Activated T-cell treated with anti-CD3 and anti-CD28 coated beads, Interleukin-2, amount 50 U/mL, for 72 hours (primary cell): ENCODE measurements around the gene ZNF784. TPM values are rescaled to one million over a fixed set of nuclear protein-coding genes. Genes with fewer than 3 reads are reported as not detected.

Experiments
- ATAC-seq, 2 donors: fragments of 150-1000 bp; cut with Tn5 transposase; replicated peaks in 1 of 2; 2 replicates each; pipeline ENCODE4 v1.10.0; 2021; ENCODE audit warnings: moderate library complexity in 2 of 2, mild to moderate bottlenecking in 1 of 2
- DNase-seq, 2 donors: peaks; one replicate each; pipeline ENCODE4 v3.0.0; 2021 to 2022; ENCODE audit warnings: mixed read lengths in 1 of 2
- H3K27ac Mint-ChIP-seq: one replicate; pipeline ENCODE4 v1.8.0; 2022; ENCODE audit warnings: mild to moderate bottlenecking, moderate library complexity, mixed read lengths
- H3K27me3 Mint-ChIP-seq: one replicate; pipeline ENCODE4 v1.8.0; 2022; ENCODE audit warnings: low read depth, mixed read lengths
- H3K36me3 Mint-ChIP-seq, 2 donors: one replicate each; pipeline ENCODE4 v1.8.0; 2022; ENCODE audit warnings: mixed read lengths in 2 of 2, mild to moderate bottlenecking in 1 of 2; ENCODE audit not compliant: insufficient read depth in 2 of 2
- H3K4me1 Mint-ChIP-seq: one replicate; pipeline ENCODE4 v1.8.0; 2022; ENCODE audit warnings: low read depth, mixed read lengths
- H3K4me3 Mint-ChIP-seq, 2 donors: one replicate each; pipeline ENCODE4 v1.8.0; 2022; ENCODE audit warnings: mild to moderate bottlenecking in 2 of 2, mixed read lengths in 2 of 2, moderate library complexity in 2 of 2
- H3K9me3 Mint-ChIP-seq, 2 donors: one replicate each; pipeline ENCODE4 v1.8.0; 2022; ENCODE audit warnings: mixed read lengths in 2 of 2
- total RNA-seq, 2 donors: library from RNA; stranded (reverse); gene quantifications; one replicate each; pipeline ENCODE4 v1.2.3, GENCODE V29; 2022

ZNF784 gene
- total RNA-seq, 2 donors from 2014 or later = 4.3 to 6.9 TPM

GRCh38 chr19:55605637-55606470 lies 18.5 kb downstream of the ZNF784 start, which contains the start of gene ZNF865:
Gene ZNF865, plus strand, starts transcription at chr19:55605647. Its CDS starts 7,972 bp downstream, at chr19:55613619.
- peaks cover 51% of the 10 kb centered on the region for H3K4me1 Mint-ChIP-seq
- peak within 1 kb of the TSS; percentile 92 for H3K27ac Mint-ChIP-seq
- no peaks in the 10 kb centered on the region for H3K27me3 Mint-ChIP-seq
- peak; percentile 77 to 81 for DNase-seq
- peak within 1 kb of the TSS; percentile 96 for H3K4me3 Mint-ChIP-seq
- H3K36me3 Mint-ChIP-seq = peaks cover 16 to 17% of the 10 kb centered on the region in 2 donors
- no peaks in the 10 kb centered on the region for H3K9me3 Mint-ChIP-seq
- ATAC-seq = peak; percentile 34 to 48

- Mint-ChIP-seq H3K9me3 (no peaks in the 10 kb centered on the region), H3K27me3 (no peaks in the 10 kb centered on the region), H3K4me3 (peak overlapping the region; percentile 86), H3K27ac (peak overlapping the region; percentile 79), H3K36me3 (peaks cover 14 to 16% of the 10 kb centered on the region in 2 donors), H3K4me1 (peaks cover 51% of the 10 kb centered on the region)
- ATAC-seq = peak; percentile 82 to 85
- DNase-seq = peak; percentile 99 to 100
These were observed 19.1 kb downstream of the ZNF784 start for GRCh38 chr19:55605207-55605636.

GRCh38 chr19:55603581-55604292 lies 20.6 kb downstream of the ZNF784 start:
- no peak for DNase-seq
- Mint-ChIP-seq H3K27ac (no peak overlapping the region), H3K4me3 (peak overlapping the region; percentile 50 to 86), H3K9me3 (no peaks in the 10 kb centered on the region), H3K36me3 (peaks cover 11 to 16% of the 10 kb centered on the region in 2 donors), H3K27me3 (no peaks in the 10 kb centered on the region), H3K4me1 (peaks cover 55% of the 10 kb centered on the region)
- no peak for ATAC-seq

- Mint-ChIP-seq H3K27me3 (no peaks in the 10 kb centered on the region), H3K4me1 (peaks cover 60% of the 10 kb centered on the region), H3K27ac (no peak overlapping the region), H3K36me3 (peaks cover 11 to 13% of the 10 kb centered on the region in 2 donors), H3K9me3 (no peaks in the 10 kb centered on the region), H3K4me3 (peak overlapping the region; percentile 50 to 86)
- ATAC-seq = no peak
- DNase-seq = no peak
These were observed 21.3 kb downstream of the ZNF784 start for GRCh38 chr19:55603115-55603514.

- peak overlapping the region in 1 of 2 donors; percentile 89 for H3K4me3 Mint-ChIP-seq
- ATAC-seq = no peak
These were observed 22.0 kb downstream of the ZNF784 start for GRCh38 chr19:55602104-55603001.

GRCh38 chr19:55601084-55601483 lies 23.3 kb downstream of the ZNF784 start:
- peak overlapping the region; percentile 97 for H3K27ac Mint-ChIP-seq

More at GRCh38 chr19:55602104-55603001, 22.0 kb downstream of the ZNF784 start:
- H3K27ac Mint-ChIP-seq = no peak overlapping the region
- peaks cover 9 to 13% of the 10 kb centered on the region in 2 donors for H3K36me3 Mint-ChIP-seq
- DNase-seq = no peak
- no peaks in the 10 kb centered on the region for H3K27me3 Mint-ChIP-seq
- H3K9me3 Mint-ChIP-seq = no peaks in the 10 kb centered on the region
- H3K4me1 Mint-ChIP-seq = peaks cover 55% of the 10 kb centered on the region

GRCh38 chr19:55600662-55601028 lies 23.7 kb downstream of the ZNF784 start:
- no peak for ATAC-seq
- DNase-seq = no peak
- Mint-ChIP-seq H3K4me1 (peaks cover 40% of the 10 kb centered on the region), H3K4me3 (peak overlapping the region; percentile 89 to 97), H3K9me3 (peaks cover 0 to 1% of the 10 kb centered on the region in 2 donors), H3K27ac (peak overlapping the region; percentile 97), H3K36me3 (peaks cover 8 to 17% of the 10 kb centered on the region in 2 donors), H3K27me3 (no peaks in the 10 kb centered on the region)

More at GRCh38 chr19:55601084-55601483, 23.3 kb downstream of the ZNF784 start:
- Mint-ChIP-seq H3K27me3 (no peaks in the 10 kb centered on the region), H3K4me3 (peak overlapping the region; percentile 89 to 97), H3K9me3 (no peaks in the 10 kb centered on the region), H3K4me1 (peaks cover 43% of the 10 kb centered on the region), H3K36me3 (peaks cover 9 to 18% of the 10 kb centered on the region in 2 donors)
- DNase-seq (no peak), ATAC-seq (no peak)

GRCh38 chr19:55599842-55600661 lies 24.3 kb downstream of the ZNF784 start, which contains the start of gene ZNF524:
Gene ZNF524, plus strand, starts transcription at chr19:55600288. Its CDS starts 1,825 bp downstream, at chr19:55602113.
- peaks cover 40% of the 10 kb centered on the region for H3K4me1 Mint-ChIP-seq
- DNase-seq (peak; percentile 86 to 89), ATAC-seq (peak; percentile 66 to 67)
- peak within 1 kb of the TSS; percentile 97 for H3K27ac Mint-ChIP-seq
- no peaks in the 10 kb centered on the region for H3K27me3 Mint-ChIP-seq
- H3K9me3 Mint-ChIP-seq = peaks cover 0 to 1% of the 10 kb centered on the region in 2 donors
- peaks cover 14 to 22% of the 10 kb centered on the region in 2 donors for H3K36me3 Mint-ChIP-seq
- peak within 1 kb of the TSS; percentile 89 to 97 for H3K4me3 Mint-ChIP-seq

- H3K9me3 Mint-ChIP-seq = peaks cover 1 to 3% of the 10 kb centered on the region in 2 donors
- H3K27ac Mint-ChIP-seq = peak within 1 kb of the TSS; percentile 90
- DNase-seq (peak; percentile 95 to 98), ATAC-seq (peak; percentile 69 to 77)
- H3K4me3 Mint-ChIP-seq = peak within 1 kb of the TSS; percentile 89 to 97
- peaks cover 34% of the 10 kb centered on the region for H3K4me1 Mint-ChIP-seq
- H3K27me3 Mint-ChIP-seq = no peaks in the 10 kb centered on the region
- peaks cover 17 to 27% of the 10 kb centered on the region in 2 donors for H3K36me3 Mint-ChIP-seq
These were observed 24.9 kb downstream of the ZNF784 start, which contains the start of gene FIZ1 for GRCh38 chr19:55599468-55599841. Gene FIZ1, minus strand, starts transcription at chr19:55599517. Its CDS starts 1,652 bp downstream, at chr19:55597865.

GRCh38 chr19:55598719-55599467 lies 25.5 kb downstream of the ZNF784 start:
- H3K9me3 Mint-ChIP-seq = peaks cover 1 to 3% of the 10 kb centered on the region in 2 donors

GRCh38 chr19:55598034-55598433 lies 26.3 kb downstream of the ZNF784 start:
- no peak for ATAC-seq
- Mint-ChIP-seq H3K36me3 (peaks cover 17 to 23% of the 10 kb centered on the region in 2 donors), H3K9me3 (peaks cover 1 to 3% of the 10 kb centered on the region in 2 donors), H3K4me3 (no peak overlapping the region), H3K27me3 (no peaks in the 10 kb centered on the region), H3K27ac (no peak overlapping the region), H3K4me1 (peaks cover 24% of the 10 kb centered on the region)
- DNase-seq = no peak

More at GRCh38 chr19:55598719-55599467, 25.5 kb downstream of the ZNF784 start:
- ATAC-seq = peak; percentile 73 to 76
- H3K4me1 Mint-ChIP-seq = peaks cover 30% of the 10 kb centered on the region
- no peaks in the 10 kb centered on the region for H3K27me3 Mint-ChIP-seq
- peak overlapping the region; percentile 90 for H3K27ac Mint-ChIP-seq
- peak overlapping the region; percentile 89 to 91 for H3K4me3 Mint-ChIP-seq
- DNase-seq = peak; percentile 95 to 98
- H3K36me3 Mint-ChIP-seq = peaks cover 17 to 27% of the 10 kb centered on the region in 2 donors
